ENCODE results near the gene SLC38A10. TPM values are rescaled to one million over a fixed set of nuclear protein-coding genes. Genes with fewer than 3 reads are reported as not detected.

SLC38A10 gene
- total and polyA plus RNA-seq, 2 of the 4 experiments (the other 2 are of a cell fraction): 12.7 to 46.7 TPM

DNA sequence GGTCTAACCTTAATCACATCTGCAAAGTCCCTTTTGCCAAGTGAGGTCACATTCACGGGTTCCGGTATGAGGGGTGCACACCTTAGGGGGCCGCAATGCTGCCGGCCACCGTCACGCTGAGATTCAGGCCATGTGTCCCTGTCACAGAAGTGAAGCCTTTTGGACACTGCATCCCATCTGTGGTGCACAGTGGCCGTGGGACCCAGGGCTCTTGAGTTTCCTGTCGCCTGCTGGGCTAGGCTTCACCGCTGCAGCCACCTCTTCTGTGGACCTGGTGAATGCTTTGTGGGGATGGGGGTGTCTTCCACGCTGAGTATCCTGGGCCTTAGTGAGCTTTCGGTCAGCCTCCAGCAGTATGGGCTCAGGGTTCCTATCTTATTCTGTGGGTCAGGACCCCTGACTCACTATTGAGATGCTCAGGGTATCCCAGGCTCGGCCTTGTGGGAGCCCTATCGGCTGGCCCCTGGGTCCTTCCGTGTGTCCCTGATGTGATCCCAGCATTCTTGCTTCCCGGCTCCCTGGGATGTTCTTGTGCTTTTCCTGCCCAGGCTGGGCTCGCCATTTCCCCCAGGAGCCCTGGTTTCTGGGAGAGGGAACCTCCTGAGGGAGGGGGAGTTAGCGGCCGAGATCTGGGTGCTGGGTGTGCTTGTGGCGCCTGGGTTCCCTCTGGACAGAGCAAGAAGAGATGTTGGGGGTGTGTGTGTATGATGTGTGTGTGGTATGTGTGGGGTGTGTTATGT is 4.9 kb upstream of the SLC38A10 start:
- Histone ChIP-seq H2BK20ac (ENCODE audit: low read depth, low read length) (no peak overlapping the region), H3K27ac (ENCODE audit: insufficient read depth, low read length) (no peak overlapping the region), H2AK5ac (ENCODE audit: low read depth, low read length) (no peak overlapping the region), H3K18ac (ENCODE audit: low read depth, low read length) (no peak overlapping the region), H4K20me1 (ENCODE audit: insufficient read depth, low read length) (no peaks in the 10 kb centered on the region), H3K56ac (ENCODE audit: extremely low read depth, insufficient read depth, low read length) (no peak overlapping the region), H2AK9ac (replicated peaks; ENCODE audit: low read depth, low read length, poor library complexity) (peak overlapping the region; percentile 42), H2BK120ac (ENCODE audit: low read depth, low read length) (no peak overlapping the region), H3K36me3 (ENCODE audit: control insufficient read depth, insufficient read depth, low read length) (no peaks in the 10 kb centered on the region), H4K91ac (ENCODE audit: insufficient read depth, low read depth, low read length) (no peak overlapping the region), H3K79me1 (ENCODE audit: low read depth in 1 of 2, low read length in 2 of 2) (peaks cover 5 to 7% of the 10 kb centered on the region in 2 experiments; a peak in 3 of 4 replicates), H3K9me1 (ENCODE audit: insufficient read depth, low read length) (peaks cover 7% of the 10 kb centered on the region), H3K27me3 (ENCODE audit: control insufficient read depth, insufficient read depth, low read length) (no peaks in the 10 kb centered on the region; the same call in 1 of the 2 replicates), H3K4me3 (ENCODE audit: insufficient read depth, low read depth, low read length) (no peak overlapping the region), H2AFZ (replicated peaks; ENCODE audit: low read length, poor library complexity) (peak overlapping the region; percentile 43), H3K23ac (ENCODE audit: low read depth, low read length) (no peak overlapping the region), H3K4me2 (ENCODE audit: low read depth, low read length) (no peak overlapping the region), H4K5ac (ENCODE audit: low read depth, low read length) (no peak overlapping the region), H3K4ac (ENCODE audit: low read depth, low read length) (no peak overlapping the region), H2BK5ac (ENCODE audit: low read depth, low read length, poor library complexity, severe bottlenecking) (peak overlapping the region; percentile 5), H3K14ac (replicated peaks; ENCODE audit: low read depth, low read length) (no peak overlapping the region; the same call in 1 of the 2 replicates), H4K8ac (ENCODE audit: low read depth in 2 of 2, low read length in 2 of 2) (no peak overlapping the region), H3K9me3 (ENCODE audit: control insufficient read depth, insufficient read depth, low read length) (no peaks in the 10 kb centered on the region), H3K9ac (ENCODE audit: low read depth, low read length) (no peak overlapping the region), H3K4me1 (ENCODE audit: control insufficient read depth, insufficient read depth, low read length) (peaks cover 4% of the 10 kb centered on the region), H2BK15ac (ENCODE audit: low read depth, low read length) (no peak overlapping the region)
- DNase-seq (no peak), ATAC-seq (ENCODE audit: low read depth) (no peak)
- intact Hi-C loops (cut with micrococcal nuclease) (no loop called here), in situ Hi-C loops (cut with MboI; ENCODE audit: low sequenced_read_pairs) (no loop called here), dilution Hi-C loops (cut with HindIII; ENCODE audit: low sequenced_read_pairs, unreplicated experiment) (no loop called here)
- no TSS peak for BruUV-seq (replicated peaks)
- WGBS, 2 experiments (ENCODE audit: extremely low coverage in 2 of 2, insufficient read length in 1 of 2): 87% methylated on average over 9 of the region's 19 CpGs; no CpG with 5 or more reads in 1 of the 2 experiments
- CTCF ChIA-PET: no interaction called here
- TF ChIP-seq RCOR1 (IDR thresholded peaks at IDR 0.05; ENCODE audit: insufficient replicate concordance, low read length) (no peak), POLR2A (IDR thresholded peaks at IDR 0.05; ENCODE audit: low read depth, low read length) (no peak), NFE2L2 (IDR thresholded peaks at IDR 0.05; ENCODE audit: low read depth, low read length) (no peak), CEBPB (IDR thresholded peaks at IDR 0.05; ENCODE audit: low read depth, low read length) (no peak), FOS (IDR thresholded peaks at IDR 0.05; ENCODE audit: low read depth, low read length) (no peak), CHD1 (IDR thresholded peaks at IDR 0.05; ENCODE audit: low read depth, low read length) (no peak), BHLHE40 (IDR thresholded peaks at IDR 0.05; ENCODE audit: low read depth, low read length) (no peak), MAZ (IDR thresholded peaks at IDR 0.05; ENCODE audit: borderline replicate concordance, low read depth, low read length) (no peak), SMC3 (IDR thresholded peaks at IDR 0.05; ENCODE audit: low read depth, low read length) (no peak), MXI1 (IDR thresholded peaks at IDR 0.05; ENCODE audit: borderline replicate concordance, low read depth, low read length) (no peak), RAD21 (IDR thresholded peaks at IDR 0.05; ENCODE audit: low read length) (no peak), RFX5 (IDR thresholded peaks at IDR 0.05; ENCODE audit: low read depth, low read length) (no peak)
- TF ChIP-seq, protein P1, sequence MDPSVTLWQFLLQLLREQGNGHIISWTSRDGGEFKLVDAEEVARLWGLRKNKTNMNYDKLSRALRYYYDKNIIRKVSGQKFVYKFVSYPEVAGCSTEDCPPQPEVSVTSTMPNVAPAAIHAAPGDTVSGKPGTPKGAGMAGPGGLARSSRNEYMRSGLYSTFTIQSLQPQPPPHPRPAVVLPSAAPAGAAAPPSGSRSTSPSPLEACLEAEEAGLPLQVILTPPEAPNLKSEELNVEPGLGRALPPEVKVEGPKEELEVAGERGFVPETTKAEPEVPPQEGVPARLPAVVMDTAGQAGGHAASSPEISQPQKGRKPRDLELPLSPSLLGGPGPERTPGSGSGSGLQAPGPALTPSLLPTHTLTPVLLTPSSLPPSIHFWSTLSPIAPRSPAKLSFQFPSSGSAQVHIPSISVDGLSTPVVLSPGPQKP (IDR thresholded peaks at IDR 0.05; ENCODE audit: borderline replicate concordance, low read depth, low read length): no peak
- TF ChIP-seq, protein P2, sequence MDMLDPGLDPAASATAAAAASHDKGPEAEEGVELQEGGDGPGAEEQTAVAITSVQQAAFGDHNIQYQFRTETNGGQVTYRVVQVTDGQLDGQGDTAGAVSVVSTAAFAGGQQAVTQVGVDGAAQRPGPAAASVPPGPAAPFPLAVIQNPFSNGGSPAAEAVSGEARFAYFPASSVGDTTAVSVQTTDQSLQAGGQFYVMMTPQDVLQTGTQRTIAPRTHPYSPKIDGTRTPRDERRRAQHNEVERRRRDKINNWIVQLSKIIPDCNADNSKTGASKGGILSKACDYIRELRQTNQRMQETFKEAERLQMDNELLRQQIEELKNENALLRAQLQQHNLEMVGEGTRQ (IDR thresholded peaks at IDR 0.05; ENCODE audit: low read depth, low read length): no peak
- POLR2A ChIA-PET (ENCODE audit: unreplicated experiment): no interaction called here

All from IMR-90 (cell line).